Keratinocyte (primary cell): Measurements from ENCODE around the gene HELLS. TPM values are rescaled to one million over a fixed set of nuclear protein-coding genes. Genes with fewer than 3 reads are reported as not detected.

ENCODE experiments used
- DNase-seq: peaks from one replicate; pipeline ENCODE4 v3.0.0-alpha.2; 2011; ENCODE audit warnings: low read depth, missing footprints, low spot score
- FAIRE-seq: peaks from 2 replicates; lab custom pipeline; 2011; peaks lifted over from hg19 to GRCh38; lab: Jason Lieb, UNC
- H2AFZ ChIP-seq: 2 replicates; pipeline ENCODE4 v1.6.0; 2012; ENCODE audit warnings: low read length, control low read depth, inconsistent platforms; ENCODE audit not compliant: control insufficient read depth
- H3K27ac ChIP-seq: 2 replicates; pipeline ENCODE4 v1.5.1; 2011; ENCODE audit warnings: low read length; ENCODE audit not compliant: control insufficient read depth, insufficient read depth
- H3K27me3 ChIP-seq: 3 replicates; pipeline ENCODE4 v1.6.0; 2011; ENCODE audit warnings: low read length; ENCODE audit not compliant: control insufficient read depth, insufficient read depth; ENCODE audit errors: extremely low read depth
- H3K36me3 ChIP-seq, 2 experiments: 2 replicates in 1 of 2; 3 replicates in 1 of 2; pipeline ENCODE4 v1.5.1; 2011; ENCODE audit warnings: low read length in 2 of 2, mild to moderate bottlenecking in 1 of 2; ENCODE audit not compliant: control insufficient read depth in 2 of 2, insufficient read depth in 2 of 2; ENCODE audit errors: extremely low read depth in 1 of 2
- H3K4me1 ChIP-seq: 3 replicates; pipeline ENCODE4 v1.5.1; 2011; ENCODE audit warnings: low read length; ENCODE audit not compliant: control insufficient read depth, insufficient read depth; ENCODE audit errors: extremely low read depth
- H3K4me2 ChIP-seq: 3 replicates; pipeline ENCODE4 v1.6.0; 2011; ENCODE audit warnings: low read depth, low read length; ENCODE audit not compliant: control insufficient read depth, insufficient read depth; ENCODE audit errors: extremely low read depth
- H3K4me3 ChIP-seq, 3 experiments: fragments of 200-600 bp in 1 of 3; sonication (generic) in 1 of 3; 2 replicates in 2 of 3; 3 replicates in 1 of 3; pipeline ENCODE4 v1.5.1; 2011 to 2016; ENCODE audit warnings: low read length in 3 of 3, mild to moderate bottlenecking in 3 of 3, control low read depth in 2 of 3, inconsistent platforms in 1 of 3, low read depth in 1 of 3, mixed read lengths in 1 of 3, mixed run types in 1 of 3, moderate library complexity in 1 of 3; ENCODE audit not compliant: control insufficient read depth in 2 of 3, insufficient read depth in 2 of 3; ENCODE audit errors: extremely low read depth in 1 of 3
- H3K79me2 ChIP-seq: 2 replicates; pipeline ENCODE4 v1.6.0; 2012; ENCODE audit warnings: low read length; ENCODE audit not compliant: control insufficient read depth, insufficient read depth
- H3K9ac ChIP-seq: 3 replicates; pipeline ENCODE4 v1.6.0; 2011; ENCODE audit warnings: low read length; ENCODE audit not compliant: control insufficient read depth, insufficient read depth; ENCODE audit errors: extremely low read depth
- H3K9me1 ChIP-seq: 3 replicates; pipeline ENCODE4 v1.6.0; 2011; ENCODE audit warnings: low read length; ENCODE audit not compliant: control insufficient read depth, insufficient read depth; ENCODE audit errors: extremely low read depth
- H3K9me3 ChIP-seq: 2 replicates; pipeline ENCODE4 v1.5.1; 2012; ENCODE audit warnings: low read depth, low read length; ENCODE audit not compliant: control insufficient read depth
- H4K20me1 ChIP-seq: 3 replicates; pipeline ENCODE4 v1.6.0; 2011; ENCODE audit warnings: low read length; ENCODE audit not compliant: control insufficient read depth, insufficient read depth; ENCODE audit errors: extremely low read depth
- EZH2 ChIP-seq: IDR thresholded peaks from one replicate; pipeline ENCODE4 v1.6.1; 2012; ENCODE audit warnings: inconsistent platforms, mild to moderate bottlenecking, low read length, moderate library complexity
- dilution Hi-C: fragments of 300-500 bp; cut with MboI; formaldehyde crosslinking; loops from one replicate; pipeline ENCODE4 v1.7.0; 2020; ENCODE audit warnings: low sequenced_read_pairs; ENCODE audit not compliant: extremely low pct_ligation_motif_present
- polyA plus RNA-seq, 5 experiments: library from polyadenylated mRNA; depleted of rRNA in 3 of 5; stranded (reverse) in 3 of 5; stranded (forward) in 1 of 5; unstranded in 1 of 5; fragments of >200 nt; gene quantifications; 1 replicate in 1 of 5; 2 replicates in 3 of 5; 3 replicates in 1 of 5; pipeline versions ENCODE4 v1.2.1 to v1.2.3, GENCODE V29; 2011 to 2012; ENCODE audit warnings: missing spikeins in 2 of 5, low read depth in 1 of 5, low replicate concordance in 1 of 5
- TF ChIP-seq, protein P1 (sequence below), 3 experiments: IDR thresholded peaks in 1 of 3; conservative IDR thresholded peaks in 1 of 3; optimal IDR thresholded peaks in 1 of 3; 2 replicates in 2 of 3; 3 replicates in 1 of 3; pipeline versions ENCODE3 to v1.5.1; 2011; ENCODE audit warnings: low read length in 3 of 3, mild to moderate bottlenecking in 3 of 3, moderate library complexity in 2 of 3, control low read depth in 1 of 3, inconsistent platforms in 1 of 3; ENCODE audit not compliant: insufficient read depth in 2 of 3; ENCODE audit errors: extremely low read depth in 1 of 3

HELLS gene
- polyA plus RNA-seq, 1 donor (not counting 4 experiments of a cell fraction or from before 2014, with no cell fraction given): 16.4 TPM

DNA sequence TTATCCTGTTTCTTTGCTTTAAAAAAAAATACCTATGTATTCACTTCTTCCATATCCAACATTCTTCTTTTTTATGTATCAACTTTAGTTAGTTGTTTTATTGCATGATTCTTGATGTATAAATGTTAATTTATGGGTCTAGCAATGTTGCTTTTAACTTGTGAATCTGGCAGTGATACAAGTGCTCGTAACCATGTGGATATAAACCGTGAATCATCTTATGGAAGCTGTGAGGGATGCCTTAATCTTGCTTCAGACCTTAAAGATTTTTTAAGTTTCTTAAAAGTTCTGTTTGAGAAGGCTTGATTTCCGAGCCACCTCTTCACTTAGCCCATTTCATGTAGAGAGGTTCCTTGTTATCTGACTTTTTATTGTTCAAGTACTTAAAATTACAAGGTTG is 25.9 kb downstream of the HELLS start:
- Histone ChIP-seq H3K27ac (no peak overlapping the region), H3K27me3 (no peaks in the 10 kb centered on the region), H3K4me2 (no peak overlapping the region), H3K79me2 (no peaks in the 10 kb centered on the region), H3K4me3 (no peak overlapping the region), H3K9me3 (no peaks in the 10 kb centered on the region), H4K20me1 (no peaks in the 10 kb centered on the region), H3K36me3 (no peaks in the 10 kb centered on the region), H3K4me1 (no peaks in the 10 kb centered on the region), H2AFZ (no peak overlapping the region), H3K9ac (no peak overlapping the region), H3K9me1 (no peaks in the 10 kb centered on the region)
- FAIRE-seq (no peak), DNase-seq (no peak)
- dilution Hi-C loops: no loop called here
- TF ChIP-seq, protein P1, sequence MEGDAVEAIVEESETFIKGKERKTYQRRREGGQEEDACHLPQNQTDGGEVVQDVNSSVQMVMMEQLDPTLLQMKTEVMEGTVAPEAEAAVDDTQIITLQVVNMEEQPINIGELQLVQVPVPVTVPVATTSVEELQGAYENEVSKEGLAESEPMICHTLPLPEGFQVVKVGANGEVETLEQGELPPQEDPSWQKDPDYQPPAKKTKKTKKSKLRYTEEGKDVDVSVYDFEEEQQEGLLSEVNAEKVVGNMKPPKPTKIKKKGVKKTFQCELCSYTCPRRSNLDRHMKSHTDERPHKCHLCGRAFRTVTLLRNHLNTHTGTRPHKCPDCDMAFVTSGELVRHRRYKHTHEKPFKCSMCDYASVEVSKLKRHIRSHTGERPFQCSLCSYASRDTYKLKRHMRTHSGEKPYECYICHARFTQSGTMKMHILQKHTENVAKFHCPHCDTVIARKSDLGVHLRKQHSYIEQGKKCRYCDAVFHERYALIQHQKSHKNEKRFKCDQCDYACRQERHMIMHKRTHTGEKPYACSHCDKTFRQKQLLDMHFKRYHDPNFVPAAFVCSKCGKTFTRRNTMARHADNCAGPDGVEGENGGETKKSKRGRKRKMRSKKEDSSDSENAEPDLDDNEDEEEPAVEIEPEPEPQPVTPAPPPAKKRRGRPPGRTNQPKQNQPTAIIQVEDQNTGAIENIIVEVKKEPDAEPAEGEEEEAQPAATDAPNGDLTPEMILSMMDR (optimal IDR thresholded peaks at IDR 0.05 in 1 of 3, IDR thresholded peaks at IDR 0.05 in 1 of 3, conservative IDR thresholded peaks at IDR 0.05 in 1 of 3; ENCODE audit: extremely low read depth in 1 of 3, insufficient read depth in 2 of 3, low read length in 3 of 3): no peak
- TF ChIP-seq EZH2: no peak

DNA sequence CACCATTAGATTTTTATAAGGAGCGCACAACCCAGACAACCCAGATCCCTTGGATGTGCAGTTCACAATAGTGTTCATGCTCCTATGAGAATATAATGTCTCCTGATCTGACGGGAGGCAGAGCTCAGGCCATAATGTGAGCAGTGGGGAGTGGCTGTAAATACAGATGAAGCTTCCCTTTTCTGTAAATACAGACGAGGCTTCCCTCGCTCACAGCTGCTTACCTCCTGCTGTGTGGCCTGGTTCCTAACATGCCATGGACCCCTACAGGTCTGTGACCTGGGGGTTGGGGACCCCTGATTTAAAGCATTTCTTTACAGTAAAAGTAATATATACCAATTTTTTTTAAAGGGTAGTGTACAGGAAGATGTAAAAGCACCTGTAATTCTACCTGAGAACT is 33.2 kb downstream of the HELLS start:
- H3K4me1 ChIP-seq: no peaks in the 10 kb centered on the region
- H3K27me3 ChIP-seq: no peaks in the 10 kb centered on the region
- no peak for DNase-seq
- no peak overlapping the region for H3K4me2 ChIP-seq
- H2AFZ ChIP-seq: no peak overlapping the region
- H3K9me1 ChIP-seq: no peaks in the 10 kb centered on the region
- H3K27ac ChIP-seq: no peak overlapping the region
- dilution Hi-C loops: no loop called here
- H4K20me1 ChIP-seq: no peaks in the 10 kb centered on the region
- no peak overlapping the region for H3K4me3 ChIP-seq
- H3K36me3 ChIP-seq: peaks cover 0 to 5% of the 10 kb centered on the region in 2 experiments
- no peak overlapping the region for H3K9ac ChIP-seq
- no peak for FAIRE-seq
- no peak for TF ChIP-seq EZH2
- TF ChIP-seq, protein P1 (optimal IDR thresholded peaks at IDR 0.05 in 1 of 3, IDR thresholded peaks at IDR 0.05 in 1 of 3, conservative IDR thresholded peaks at IDR 0.05 in 1 of 3; ENCODE audit: extremely low read depth in 1 of 3, insufficient read depth in 2 of 3, low read length in 3 of 3): no peak
- H3K79me2 ChIP-seq: no peaks in the 10 kb centered on the region
- H3K9me3 ChIP-seq: no peaks in the 10 kb centered on the region
